HG03439 (cell line): Measurements from ENCODE around the gene DNMT3A.
A peak's percentile ranks its signal among the peaks of the same experiment; 100 is the strongest.

ENCODE experiments used
- ATAC-seq: cut with Tn5 transposase; IDR thresholded peaks from one replicate; pipeline ENCODE4 v1.9.1; 2021; ENCODE audit warnings: mild to moderate bottlenecking, moderate library complexity; ENCODE audit not compliant: unreplicated experiment

DNMT3A gene

DNA sequence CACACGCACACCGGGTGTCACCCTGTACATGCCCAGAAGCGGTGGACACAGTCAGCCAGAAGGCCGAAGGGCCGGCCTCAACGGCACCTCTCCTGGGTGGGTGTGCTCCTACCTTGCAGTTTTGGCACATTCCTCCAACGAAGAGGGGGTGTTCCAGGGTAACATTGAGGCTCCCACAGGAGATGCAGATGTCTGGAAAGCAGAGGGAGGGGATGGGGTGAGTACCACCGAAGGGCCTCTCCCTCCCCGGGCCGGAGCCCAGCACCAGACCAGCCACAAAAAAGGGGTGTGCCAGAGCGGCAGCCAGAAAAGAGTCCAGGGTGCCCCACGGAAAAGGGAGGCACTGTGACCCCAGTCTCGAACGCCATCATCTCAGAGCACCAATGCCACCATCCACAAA is 96.6 kb downstream of the DNMT3A start:
- ATAC-seq, result no peak

DNA sequence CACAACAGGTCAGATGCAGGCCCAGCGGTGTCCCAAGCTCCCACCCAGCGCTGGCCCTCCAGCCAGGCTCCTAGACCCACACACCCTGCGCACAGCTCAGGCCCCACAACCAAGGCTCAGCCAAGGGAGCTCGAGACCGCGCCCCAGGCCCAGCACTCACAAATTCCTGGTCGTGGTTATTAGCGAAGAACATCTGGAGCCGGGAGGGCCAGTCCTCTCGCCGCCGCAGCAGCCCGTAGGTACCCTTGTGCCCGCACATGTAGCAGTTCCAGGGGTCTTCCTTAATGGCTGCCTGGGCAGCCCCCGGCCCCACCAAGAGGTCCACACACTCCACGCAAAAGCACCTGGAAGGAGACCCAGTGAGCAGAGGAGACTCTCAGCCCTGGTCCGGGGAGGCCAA is 97.7 kb downstream of the DNMT3A start:
- no peak for ATAC-seq

DNA sequence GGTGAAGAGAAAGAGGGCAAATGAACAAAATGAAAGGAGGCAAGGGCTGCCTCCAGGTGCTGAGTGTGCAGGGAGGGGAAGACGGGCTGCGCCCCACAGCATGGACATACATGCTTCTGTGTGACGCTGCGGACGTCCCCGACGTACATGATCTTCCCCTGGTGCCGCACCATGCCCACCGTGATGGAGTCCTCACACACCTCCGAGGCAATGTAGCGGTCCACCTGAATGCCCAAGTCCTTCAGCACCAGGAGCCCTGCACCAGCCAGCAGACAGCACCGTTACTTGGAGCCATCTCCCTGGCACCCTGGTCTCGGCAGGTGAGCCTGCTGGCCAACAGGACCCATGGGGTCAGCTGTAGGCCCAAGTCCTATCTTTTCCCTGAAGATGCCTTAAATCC is 100.3 kb downstream of the DNMT3A start:
- no peak for ATAC-seq

DNA sequence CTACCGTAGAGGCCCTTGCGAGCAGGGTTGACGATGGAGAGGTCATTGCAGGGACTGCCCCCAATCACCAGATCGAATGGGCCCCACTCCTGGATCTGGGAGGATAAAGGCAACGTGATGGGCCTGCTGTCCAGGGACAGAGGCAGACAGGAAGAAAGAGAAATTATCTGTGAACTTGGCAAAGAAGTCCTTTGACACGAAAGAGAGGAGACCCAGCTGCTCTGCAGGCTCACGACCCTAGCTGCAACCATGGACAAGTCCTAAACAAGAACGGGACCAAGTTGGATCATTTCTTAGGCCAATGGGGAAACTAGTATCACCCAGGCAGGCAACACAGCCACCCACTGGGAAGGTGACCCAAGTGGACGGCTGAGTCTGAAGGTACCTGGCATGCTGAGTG is 101.1 kb downstream of the DNMT3A start:
- ATAC-seq, result no peak

DNA sequence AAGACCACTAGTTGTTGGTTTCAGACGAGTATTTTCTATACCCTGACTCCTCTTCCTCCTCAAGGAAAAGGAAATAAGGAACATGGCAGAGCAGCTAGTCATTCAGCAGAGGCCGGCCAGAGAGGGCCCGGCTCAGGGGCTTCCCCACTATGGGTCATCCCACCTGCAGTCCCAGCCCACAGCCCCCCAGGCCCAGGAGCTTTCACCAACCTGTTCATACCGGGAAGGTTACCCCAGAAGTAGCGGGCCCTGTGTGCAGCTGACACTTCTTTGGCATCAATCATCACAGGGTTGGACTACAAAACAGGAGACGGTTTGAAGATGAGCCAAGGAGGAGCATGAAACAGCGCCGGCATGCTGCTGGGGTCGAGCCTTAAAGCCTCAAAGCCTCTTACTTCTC is 102.8 kb downstream of the DNMT3A start:
- ATAC-seq, result no peak

DNA sequence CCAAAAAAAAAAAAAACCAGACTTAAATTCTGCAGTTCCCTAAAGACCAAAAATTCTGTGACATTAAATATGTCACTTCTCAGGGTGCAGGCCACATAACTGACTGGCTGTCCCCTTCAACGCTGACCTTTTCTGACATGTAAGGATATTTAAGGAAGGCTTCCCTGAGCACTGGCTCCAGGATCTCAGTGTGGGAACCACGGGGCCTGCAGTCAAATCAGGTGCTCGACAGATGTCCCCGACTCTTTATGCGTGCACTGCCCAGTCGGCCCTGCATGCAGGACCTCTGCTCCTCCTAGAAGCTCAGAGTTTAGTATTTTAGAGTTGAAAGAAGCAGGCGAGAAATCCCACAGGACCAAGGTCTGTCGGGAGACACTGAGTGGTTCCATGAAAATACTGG is 104.0 kb downstream of the DNMT3A start:
- ATAC-seq, result no peak

DNA sequence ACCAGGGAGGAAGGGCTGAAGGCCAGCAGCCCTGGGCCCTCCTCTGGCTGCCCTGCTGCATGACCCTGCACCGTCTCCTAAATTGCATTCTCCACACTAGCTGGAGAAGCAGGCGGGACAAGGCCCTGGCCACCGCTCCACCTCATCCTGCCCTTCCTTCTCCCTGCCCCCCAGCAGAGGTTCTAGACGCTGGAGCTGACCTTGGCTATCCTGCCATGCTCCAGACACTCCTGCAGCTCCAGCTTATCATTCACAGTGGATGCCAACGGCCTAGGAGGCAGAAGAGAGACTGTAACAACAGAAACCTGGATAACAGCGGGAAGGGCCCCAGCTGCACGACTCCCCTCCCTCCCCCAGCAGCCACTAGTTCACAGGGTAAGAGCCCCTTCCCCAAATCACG is 105.0 kb downstream of the DNMT3A start:
- ATAC-seq, result no peak

DNA sequence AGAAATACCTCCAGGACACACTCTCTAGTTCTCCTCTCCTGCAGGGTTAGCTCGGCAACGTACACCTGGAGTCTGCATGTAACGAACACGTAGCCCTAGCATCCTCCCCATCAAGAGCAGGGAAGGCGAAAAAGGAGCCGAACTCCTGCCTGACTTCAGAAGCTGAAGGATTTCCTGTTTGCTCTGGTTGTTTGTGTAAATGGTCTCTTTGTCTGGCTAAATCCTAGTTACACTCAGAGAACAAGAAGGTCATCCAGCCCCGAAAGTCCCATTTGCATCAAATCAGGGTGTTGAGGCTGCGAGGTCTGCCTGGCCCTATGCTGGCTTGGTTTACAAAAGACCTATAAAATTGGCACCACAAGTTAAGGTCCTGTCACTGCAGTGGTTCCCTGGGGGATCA is 107.0 kb downstream of the DNMT3A start:
- no peak for ATAC-seq

DNA sequence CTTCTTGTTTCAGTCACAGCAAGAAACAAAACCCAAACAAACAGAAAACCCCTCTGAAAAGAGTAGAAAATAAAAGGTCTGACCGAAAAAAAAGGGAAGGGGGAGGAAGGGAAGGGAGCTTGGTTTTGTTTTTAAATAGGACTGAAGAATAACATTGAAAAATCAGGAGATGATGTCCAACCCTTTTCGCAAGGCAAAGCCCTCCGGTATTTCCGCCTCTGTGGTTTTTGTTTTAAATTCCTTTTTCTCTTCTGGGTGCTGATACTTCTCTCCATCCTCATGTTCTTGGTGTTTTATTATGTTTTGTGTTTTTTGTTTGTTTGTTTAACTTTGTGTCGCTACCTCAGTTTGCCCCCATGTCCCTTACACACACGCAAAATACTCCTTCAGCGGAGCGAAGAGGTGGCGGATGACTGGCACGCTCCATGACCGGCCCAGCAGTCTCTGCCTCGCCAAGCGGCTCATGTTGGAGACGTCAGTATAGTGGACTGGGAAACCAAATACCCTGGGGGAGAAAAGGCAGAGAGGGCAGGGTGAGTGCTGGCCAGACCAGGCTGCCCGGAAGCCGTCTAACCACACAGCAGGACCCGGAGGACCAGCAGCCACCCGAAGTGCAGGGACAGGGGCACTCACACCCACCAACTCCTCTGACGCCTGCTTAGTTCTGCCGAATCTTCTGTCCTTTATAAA is 107.7 kb downstream of the DNMT3A start:
- ATAC-seq, result no peak

DNA sequence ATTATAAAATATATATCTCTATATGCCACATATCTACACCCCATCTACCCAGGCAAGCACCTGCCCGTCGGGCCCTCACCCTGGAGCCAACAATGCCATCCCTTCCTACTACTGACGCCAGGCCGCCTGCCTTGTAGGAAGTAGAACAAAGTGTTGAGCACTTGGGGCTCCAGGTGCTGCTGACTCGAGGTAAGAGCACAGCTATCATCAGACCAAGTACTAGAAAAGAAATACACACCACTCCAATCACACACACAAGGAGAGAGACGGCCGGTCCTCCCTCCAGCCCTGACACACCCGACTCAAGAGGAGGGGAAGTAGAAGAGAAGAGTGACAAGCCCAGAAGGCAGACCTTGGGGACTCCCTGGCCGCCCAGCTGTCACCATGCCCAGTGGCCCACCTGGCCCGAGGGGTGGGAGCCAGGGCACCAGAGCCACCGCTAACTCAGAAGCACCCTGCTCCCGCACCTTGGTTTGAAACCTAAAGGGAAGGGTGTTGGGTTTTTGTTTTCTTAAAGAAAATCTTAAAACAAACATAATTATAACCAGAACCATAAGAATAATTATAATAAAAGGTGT is 109.4 kb downstream of the DNMT3A start:
- ATAC-seq, result no peak

DNA sequence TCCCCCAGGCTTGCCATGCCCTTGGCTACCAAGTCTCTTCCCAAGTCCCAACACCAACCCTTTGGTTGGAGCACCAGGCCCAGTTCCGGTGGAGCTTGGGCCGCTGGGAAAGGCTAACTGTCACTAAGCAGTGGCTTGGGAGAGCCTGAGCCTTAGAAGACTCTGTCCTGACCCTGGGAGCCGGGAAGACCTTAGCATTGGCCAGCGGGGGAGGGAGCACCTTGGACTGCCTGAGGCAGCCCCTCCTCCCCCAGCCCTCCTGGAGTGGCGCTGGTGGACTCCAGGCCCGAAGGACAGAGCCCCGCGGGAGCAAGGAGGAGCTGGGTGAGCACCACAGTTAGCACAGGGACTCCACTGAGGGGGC is 110.8 kb downstream of the DNMT3A start:
- no peak for ATAC-seq

DNA sequence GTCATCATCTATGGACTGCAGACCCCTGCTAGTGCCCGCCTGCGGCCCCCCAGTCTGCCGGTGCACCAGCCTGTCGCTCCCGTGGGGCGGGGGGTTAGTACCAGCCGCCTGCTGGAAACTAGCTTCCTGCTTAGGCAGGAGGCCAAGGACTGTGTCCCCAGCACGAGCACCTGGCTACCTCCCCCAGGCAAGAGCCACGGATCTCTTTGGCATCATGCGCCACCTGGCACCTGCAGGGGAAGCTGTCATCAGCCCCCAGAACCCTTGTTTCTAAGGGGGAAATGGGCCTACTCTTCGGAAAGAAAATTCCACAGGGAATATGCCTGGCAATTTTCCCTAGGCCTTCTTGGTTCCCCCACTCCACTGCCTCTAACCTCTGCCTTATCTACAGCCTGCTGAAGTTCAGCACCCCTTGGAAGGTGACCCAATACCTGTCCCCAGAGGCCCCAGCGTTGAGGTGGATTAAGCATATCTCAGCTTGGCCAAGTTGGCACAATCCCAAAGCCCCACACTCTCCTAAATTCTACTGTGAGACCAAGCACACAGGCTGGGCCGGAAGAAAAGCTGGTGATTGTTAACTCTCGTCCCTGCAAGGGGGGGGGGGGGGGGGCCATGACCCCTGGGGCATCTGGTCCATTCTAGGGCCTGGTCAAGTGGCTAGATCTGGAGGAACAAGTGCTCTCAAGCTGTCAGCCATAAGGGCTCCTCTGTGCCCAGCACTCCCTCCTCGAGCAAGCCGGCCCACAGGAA is 111.4 kb downstream of the DNMT3A start:
- ATAC-seq, result no peak

DNA sequence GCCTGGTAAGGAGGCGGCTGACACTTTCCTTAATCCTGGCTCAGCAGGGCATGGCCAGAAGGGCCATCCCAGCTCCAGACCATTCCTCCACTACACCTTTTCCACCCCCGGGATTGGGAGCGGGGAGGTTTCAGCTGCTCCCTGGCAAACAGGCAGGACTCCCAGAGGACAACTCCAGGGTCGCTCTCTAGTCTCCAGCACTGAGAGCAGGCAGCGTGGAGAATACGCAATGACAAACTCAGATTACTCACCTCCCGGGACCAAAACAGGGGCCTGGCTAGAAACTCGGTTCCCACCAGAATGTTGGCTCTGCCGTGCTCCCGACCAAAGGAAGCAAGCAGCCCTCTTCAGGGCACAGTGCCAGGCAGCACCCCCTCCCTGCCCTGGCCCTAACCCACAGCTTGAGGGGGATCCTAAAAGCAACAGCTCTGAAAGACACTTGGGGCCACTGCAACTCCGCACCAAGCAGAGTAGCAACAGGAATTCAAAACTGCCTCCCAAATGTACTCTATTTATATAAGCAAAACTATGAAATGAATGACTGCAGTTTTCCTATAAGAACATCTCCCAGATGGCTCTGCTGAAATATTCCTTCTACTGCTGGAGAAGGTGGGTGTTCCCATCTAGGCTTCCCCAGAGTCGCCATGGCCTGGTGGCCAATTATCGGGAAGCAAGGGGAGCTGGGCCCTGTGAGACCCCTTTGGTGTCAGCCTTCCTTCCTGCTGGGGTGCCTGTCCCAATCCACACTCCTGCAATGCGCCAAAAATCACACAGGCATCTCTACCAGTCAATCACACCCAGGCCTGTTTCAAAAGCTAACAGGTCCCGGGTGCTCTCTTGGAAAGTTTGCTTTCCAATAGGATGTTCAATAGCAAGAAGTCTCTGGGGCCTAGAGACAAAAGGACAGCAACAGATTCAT is 112.2 kb downstream of the DNMT3A start:
- no peak for ATAC-seq

DNA sequence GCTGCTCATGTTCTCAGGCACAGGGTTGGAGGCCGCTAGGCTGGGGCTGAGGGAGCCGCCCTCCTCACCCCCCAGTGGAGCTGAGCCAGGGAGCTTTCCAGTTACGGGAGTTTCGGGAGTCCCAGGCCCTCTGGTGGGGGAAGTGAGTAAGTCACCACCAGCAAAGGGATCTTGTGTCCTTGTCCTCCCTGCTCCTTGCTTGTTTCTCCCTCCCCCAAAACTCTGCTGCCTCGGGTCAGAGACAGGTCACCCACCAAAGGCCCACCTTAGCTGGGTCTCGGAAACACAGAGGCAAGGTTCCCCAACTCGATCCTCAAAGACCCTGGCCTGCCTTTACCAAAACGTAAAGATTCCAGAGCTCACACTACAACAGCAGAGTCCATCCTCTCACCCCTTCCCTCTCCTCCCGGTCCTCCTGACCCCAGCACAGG is 112.9 kb downstream of the DNMT3A start:
- no peak for ATAC-seq

DNA sequence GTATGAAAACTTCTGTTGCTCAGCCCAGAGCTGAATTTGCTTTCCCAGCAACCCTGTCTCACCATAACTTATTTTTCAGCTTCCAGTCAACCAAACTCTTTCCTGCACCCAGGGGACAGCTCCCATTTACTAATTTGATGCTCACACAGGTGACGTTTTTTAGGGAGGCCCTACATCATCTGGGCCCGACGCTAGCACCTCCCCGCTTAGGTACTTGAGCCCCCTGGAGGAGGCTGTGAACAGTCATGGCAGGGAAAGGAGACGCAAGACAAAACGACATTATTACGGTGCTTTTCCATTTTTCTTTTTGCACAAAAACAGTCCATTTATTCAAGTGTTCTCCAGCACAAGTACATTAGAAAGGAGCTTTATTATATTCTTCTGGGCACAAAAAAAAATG is 114.1 kb downstream of the DNMT3A start:
- ATAC-seq, result no peak

DNA sequence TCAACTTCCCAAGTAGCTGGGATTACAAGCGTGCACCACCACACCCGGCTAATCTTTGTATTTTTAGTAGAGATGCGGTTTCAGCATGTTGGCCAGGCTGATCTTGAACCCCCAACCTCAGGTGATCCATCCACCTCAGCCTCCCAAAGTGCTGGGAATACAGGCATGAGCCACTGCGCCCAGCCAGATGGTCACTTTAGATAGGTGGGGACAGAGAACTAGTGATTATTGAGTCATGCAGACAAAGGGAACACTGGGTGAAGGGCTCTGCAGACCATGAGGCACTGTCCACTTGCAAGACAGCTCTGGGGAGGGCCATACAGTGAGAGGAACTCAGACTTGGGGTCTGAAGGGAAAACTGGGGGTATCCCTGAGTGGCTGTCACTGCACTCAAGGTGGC is 114.9 kb downstream of the DNMT3A start:
- peak; percentile 9 for ATAC-seq

DNA sequence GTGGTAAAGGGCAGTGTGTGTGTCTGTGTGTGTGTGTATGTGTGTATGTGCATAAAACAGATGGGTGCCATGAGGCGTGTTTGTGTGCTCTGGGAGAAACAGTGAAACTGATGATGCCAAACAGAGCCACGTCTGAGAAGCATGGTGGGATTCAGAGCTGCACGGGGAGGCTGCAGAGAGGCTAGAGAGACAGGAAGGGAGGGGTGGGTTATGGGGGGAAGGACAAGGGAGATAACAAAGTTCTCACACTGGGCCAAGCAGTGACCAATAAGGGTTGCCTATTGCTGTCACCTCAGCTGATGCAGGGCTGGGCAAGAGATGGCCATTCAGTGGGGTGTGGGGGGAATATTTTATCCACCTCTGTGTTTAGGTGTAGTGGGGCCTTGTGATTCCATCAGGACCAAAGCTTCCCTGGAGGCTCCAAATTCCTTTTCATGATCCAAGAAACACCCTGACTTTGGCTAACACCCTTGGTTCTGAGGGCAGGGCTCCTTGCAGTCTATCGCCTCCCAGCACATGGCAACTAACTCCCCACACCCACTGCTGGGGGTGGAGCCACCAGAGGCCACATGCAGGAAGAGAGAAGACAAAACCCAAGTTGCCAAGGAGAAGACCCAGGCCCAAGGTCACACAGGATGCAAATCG is 119.1 kb downstream of the DNMT3A start:
- no peak for ATAC-seq

DNA sequence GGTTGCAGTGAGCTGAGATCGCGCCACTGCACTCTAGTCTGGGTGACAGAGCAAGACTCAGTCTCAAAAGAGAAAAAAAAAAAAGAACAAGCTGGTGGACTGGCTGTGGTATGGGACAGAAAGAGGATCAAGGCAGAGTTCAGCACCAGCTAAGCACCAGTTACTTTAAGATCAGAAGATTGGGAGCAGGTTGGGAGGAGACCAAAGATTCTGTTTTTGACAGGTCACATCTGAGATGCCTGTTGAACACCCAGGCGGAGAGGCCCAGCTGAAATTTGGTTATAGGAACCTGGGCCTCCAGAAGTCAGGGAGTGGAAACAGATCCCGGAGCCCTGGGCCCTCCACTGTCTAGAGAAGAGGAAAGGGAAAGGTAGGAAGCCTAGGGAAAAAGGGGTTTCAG is 120.1 kb downstream of the DNMT3A start:
- ATAC-seq, result no peak

DNA sequence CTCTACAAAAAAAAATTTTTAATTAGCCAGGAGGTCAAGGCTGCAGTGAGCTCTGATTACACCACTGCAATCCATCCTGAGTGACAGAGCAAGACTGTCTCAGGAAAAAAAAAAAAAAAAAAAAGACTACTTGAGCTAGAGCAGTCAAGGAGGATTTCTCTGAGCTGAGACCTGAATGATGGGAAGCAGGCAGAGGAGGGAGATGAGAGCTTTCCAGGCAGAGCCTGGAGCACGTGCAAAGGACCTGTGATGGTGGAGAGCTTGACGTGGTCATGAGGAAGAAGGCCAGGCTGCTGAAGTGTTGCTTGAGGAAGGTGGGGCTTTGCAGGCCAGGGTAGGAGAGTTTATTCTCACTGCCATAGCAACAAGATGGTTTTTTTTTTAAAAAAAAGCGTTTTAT is 121.4 kb downstream of the DNMT3A start:
- no peak for ATAC-seq

DNA sequence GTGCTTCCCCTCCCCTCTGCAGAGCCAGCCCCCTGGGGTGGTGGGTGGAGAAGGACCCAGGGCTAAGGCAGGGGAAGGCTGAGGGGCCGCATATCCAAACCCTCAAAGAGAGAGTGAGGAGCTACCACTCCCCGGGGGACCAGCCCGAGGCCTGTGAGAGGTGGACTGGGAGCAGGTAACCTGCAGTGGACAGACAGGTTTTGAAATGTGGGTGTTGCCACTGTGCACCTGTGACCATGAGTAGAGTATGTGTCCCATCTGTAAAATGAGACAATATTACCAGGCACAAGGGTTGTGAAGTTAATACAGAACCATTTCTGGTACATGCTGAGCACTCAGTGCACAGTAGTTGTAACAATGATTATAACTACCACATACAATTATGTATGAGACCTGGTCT is 122.1 kb downstream of the DNMT3A start:
- ATAC-seq, result no peak

DNA sequence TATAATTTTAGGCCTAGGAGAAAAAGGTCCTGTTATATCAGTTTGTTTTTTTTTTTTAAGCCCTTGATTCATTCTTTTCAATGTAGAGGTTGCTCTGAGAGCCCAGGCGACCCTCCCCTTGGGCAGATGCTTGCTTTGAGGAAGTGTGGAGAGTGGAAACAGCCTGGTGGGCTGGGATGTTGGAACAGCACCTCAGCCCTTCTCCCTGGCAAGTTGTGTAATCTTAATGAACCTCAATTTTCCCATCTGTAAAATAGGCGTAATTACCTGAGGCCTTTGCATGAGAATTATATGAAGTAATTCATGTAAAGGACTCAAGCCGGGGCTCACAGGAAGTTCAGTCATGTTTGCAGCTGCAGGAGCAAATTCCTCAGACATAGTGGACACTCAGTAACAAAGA is 123.6 kb downstream of the DNMT3A start:
- ATAC-seq, result no peak
